NCI-H226 (cell line): ENCODE results near the gene GIMAP2.

Experiments
- DNase-seq: peaks from one replicate; pipeline ENCODE4 v3.0.0-alpha.2; 2015

The GIMAP2 gene

DNA sequence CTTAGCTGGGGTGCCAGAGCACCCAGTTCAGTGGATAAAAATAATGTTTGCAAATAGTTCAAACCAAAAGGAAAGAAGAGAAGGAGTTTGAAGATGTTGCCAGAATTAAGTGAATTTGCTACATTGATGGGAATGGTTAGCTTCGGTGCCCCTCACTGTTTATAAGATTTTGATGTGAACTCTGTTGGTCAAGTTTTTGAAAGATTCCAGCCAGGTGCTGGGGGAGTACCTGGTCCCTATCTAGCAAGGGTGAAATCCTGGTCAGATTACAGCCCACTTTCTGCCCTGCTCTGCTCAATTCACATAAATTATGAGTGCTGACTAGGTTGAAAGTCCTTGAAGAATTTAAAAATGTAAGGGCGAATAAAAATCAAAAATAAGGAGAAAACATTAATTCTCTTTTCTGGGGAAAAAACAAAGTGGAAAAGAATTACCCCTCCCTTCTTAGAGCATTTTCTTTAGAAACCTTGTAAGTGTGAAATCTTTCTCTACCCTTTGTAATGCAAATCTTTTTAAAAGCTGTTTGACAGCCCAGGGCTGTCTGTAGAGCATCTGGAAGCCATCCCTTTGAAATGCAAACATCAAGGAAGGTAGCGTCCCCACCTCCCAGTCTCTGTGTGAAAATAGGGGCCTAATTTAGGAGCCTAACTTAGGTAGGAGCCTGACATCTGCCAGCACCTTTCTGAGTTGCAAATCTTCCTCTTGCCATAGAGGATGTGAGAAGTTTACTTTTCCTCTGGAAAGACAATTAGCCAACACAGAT lies 50.3 kb downstream of the GIMAP2 start:
- no peak for DNase-seq

GRCh38 chr7:150736864-150737263 lies 51.4 kb downstream of the GIMAP2 start:
- DNase-seq: no peak

DNA sequence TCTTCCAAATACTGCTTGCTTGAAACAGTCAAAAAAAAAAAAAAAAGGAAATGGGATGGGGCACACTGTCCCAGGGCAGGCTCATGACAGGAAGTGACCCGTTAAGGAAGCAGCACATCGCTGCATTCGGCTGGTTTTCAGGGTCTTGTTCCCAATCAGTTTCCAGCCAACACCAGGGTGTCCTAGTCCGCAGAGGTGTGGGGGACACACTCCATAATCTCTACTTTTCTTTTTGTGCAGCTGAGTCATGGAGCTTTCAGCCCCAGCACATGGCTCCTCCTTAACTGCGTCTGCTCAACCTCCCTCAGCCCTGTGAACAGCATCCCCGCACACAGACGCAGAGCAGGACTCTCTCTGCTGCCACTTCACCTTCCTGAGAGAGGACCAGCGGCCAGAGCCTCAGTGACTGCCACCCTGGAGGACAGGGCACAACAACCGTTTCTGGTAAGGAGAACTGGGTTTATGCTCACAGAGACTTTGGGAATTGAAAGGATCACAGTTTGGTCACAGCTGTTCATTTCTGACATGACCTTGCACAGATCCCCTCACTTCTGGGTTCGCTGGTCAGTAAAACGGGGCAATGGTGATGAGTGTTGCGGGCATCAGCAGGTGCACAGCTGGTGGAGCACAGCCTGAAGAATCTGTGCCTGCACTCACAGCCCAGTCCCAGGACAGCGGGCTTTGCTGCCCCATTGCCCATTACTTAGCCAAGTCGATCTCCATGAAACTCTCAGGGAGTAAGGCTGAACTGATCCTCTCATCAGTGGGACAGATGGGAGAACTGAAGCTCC lies 52.0 kb downstream of the GIMAP2 start, which contains the start of gene GIMAP5:
TSS of gene GIMAP5 (plus strand) at position 154 of the 791 bp plus-strand sequence. CDS start 3,467 bp downstream, outside the sequence.
- DNase-seq: no peak

- no peak for DNase-seq
These were observed 52.6 kb downstream of the GIMAP2 start for GRCh38 chr7:150738092-150738491.

DNA sequence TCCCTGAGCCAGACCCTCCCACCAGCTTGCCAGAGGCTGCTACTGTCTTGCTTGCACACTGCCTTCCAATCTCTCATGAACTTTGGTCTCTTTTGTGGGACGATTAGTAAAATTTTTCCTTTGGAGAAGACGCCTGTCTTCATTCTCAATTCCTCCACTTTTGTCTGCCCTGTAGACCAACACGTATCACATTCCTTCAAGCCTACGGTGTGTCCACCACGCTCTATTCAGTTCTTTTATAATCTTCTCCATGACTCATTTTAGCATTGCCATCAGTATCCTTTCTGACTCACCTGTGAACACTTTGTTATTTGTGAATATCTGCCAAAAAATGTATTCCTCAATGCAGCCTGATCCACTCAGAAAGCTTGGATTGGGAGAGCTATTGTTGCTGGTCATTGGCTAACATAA lies 53.1 kb downstream of the GIMAP2 start:
- DNase-seq: peak; percentile 11

DNA sequence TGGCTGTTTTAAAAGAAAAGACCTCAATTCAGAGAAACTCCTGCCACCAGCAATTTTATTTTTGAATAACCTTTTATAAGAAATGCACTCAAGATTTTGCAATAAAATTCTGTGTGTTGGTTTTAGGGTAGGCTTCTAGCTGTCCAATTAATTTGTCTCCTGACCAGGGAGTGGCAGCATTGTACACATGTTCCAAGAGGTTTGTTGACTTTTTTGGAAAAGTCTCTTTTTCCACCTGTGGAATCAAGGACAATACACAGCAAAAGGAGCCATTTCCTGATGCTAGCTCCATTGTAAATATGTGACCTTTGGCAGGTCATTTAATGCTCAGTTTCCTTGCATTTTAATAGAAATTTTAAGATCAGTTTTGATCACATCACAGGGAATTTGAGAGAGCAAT lies 53.5 kb downstream of the GIMAP2 start:
- no peak for DNase-seq

DNA sequence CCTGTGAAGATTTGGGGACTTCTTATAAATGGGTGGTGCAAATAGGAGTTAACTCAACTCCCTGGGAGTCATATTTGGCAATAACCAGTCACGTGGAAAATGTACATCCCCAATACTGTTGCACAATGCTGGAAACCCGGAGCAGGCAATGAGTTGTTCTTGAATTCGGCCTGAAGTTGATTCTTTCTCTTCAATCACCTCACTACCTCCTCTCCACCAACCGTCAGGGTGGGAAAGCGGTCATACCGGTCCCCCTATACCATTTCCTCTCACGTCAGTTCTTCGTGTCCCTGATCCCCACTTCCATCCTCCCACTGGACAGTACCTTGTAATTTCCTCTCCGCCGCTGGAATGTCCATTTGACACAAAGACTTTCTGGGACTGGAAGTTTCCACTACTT lies 54.5 kb downstream of the GIMAP2 start:
- no peak for DNase-seq

- DNase-seq: no peak
These were observed 56.9 kb downstream of the GIMAP2 start for GRCh38 chr7:150742286-150742968.
